ENCODE data around the gene GP9.
"Not testable (repeated sequence)": the region's sequence is repeated elsewhere in the genome, so short reads cannot be mapped to it uniquely, and the experiment has no call there.

Gene GP9

DNA sequence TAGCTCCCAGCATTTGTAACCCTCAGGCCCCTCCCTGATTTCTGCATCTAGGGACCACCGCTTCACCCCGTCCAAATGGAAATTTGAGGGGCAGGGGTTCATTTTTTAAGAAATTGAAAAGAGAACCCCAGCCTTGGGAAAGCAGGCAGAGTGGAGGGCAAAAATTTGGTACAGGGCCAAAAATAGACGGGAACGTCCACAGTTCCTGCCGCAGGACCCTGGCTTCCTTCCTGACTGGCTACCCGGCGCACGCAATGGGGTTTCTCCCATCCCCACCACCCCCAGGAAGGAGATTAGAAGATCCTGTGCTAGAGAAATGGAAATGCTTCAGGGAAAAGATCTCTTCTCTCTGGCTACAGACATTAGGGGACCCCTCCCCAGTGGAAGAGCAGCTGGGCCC, 20.9 kb downstream of the GP9 start:
- DNase-seq, result no peak

DNA sequence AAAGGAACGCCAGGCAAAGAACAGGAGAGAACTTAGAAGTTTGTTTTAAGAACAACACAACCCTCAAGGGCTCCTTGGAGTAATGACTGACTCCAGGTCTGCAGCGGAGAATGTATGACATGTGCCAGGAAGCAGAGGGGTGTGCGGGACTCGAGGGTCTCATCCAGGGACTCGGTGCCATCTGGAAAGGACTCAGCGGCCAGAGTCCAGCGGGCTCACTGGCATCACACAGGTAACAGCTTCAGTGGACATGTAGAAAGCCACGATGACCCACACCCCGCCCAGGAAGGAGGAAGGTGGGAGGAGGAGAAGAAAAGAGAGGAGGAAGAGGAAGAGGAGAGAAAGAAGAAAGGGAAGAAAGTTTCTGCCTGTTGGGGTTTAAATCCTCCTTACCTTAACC, 21.4 kb downstream of the GP9 start:
- no peak for DNase-seq

GRCh38 chr3:129084501-129084900, 23.9 kb downstream of the GP9 start:
- DNase-seq, result no peak

DNA sequence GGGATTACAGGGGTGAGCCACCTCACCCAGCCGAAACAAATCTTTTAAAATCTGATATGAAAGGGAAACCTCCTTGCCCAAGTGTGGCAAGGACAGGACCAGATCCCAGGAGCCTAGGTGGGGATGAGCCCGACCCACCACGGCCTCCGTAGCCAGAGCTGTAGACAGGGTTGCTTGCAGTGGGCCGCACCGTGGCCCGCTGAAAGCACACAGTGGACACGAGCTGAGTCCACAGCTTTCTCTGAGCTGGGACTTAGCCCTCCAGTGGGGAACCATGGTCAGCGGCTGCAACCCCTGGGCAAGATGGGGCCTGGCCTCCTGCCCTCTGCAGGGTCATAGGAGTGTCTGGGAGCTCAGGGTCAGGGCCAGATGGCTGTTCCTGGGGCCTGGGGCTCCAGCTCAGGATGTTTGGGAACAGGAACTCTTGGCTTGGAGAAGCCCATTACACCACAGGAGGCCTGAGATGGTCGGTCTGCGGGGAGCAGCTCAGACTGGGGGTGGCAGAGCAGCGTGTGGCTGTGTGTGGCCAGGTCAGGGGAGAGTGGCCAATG, 24.7 kb downstream of the GP9 start:
- no peak for DNase-seq

DNA sequence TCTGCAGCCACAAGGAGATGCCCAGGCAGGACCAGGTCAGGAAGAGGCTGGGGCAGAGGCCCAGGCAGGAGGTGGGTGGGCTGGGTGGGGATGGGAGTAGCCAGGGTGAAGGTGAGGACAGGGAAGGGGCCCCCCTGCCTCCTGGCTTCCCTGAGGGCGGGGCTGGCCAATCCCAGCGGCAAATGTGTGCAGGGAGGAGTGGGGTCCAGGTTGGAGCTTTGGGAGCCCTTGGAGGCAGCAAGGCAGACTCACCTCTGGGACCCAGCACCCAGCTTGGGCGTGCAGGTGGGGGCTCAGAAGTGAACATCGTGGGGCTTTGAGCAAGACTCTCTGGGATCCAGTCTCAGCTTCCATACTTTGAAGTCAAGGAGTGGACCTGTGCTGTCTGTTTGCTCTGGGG, 25.2 kb downstream of the GP9 start:
- no peak for DNase-seq

DNA sequence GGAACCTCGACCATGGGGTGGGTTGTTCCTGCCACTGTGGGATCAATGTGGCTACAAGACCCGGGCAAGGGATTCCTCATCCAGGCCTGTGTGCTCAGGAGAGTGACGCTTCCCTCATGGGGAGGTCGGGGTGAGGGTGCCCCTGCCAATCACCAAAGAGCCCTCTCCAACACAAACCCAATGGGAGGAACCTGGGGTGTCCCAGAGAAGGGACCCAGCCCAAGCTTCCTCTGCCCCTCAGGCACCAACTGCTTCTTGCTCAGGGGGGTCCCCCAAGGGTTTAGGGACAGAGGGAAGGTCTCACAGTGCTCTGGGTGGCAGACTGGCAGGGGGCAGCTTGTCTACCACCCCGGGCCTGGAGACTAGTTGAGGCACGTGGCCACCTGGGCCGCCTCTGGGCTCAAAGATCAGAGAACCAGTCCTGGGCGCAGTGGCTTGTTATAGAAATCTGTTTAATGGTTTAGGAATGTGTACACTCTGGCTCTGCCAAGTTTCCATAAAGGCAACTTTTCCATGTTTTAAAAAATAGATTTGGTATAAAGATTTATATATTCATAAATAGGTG, 26.6 kb downstream of the GP9 start:
- no peak for DNase-seq

DNA sequence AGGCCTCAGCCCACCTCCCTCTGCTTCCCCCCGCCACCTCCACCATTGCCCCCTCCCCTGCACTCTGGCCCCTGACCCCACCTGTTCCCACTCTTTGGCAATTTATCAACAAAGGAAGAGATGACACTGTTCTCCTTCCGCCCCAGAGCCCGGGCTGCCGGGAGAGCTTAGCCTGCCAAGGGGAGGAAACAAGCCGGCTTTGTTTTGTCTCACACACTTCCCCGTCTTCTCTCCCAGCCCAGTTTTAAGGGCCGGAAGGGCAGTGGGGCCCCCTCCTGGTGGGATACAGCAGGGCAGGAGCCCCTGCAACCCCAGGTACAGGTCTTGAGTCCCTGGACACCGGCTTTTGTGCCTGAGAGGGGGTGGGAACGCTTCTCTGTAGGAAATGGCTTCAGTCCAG, 27.3 kb downstream of the GP9 start:
- not testable (repeated sequence) for DNase-seq

DNA sequence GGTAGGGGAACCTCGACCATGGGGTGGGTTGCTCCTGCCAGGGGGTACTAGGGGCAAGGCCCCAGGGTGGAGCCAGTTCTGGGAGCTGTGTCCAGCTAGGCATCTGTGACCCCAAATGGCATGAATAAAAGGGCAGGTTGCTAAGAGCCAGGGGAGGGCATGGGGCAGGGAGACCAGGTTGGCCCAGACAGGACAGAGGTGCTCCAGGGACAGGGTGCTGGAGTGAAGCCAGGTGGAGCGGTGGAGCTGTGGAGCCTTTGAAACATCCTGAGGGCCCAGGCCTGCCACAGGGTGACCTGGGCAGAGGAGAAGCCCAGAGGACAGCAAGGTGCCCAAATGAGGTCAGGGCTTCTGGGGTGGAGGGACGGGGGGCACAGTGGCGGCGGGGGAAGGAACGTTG, 27.7 kb downstream of the GP9 start:
- not testable (repeated sequence) for DNase-seq

DNA sequence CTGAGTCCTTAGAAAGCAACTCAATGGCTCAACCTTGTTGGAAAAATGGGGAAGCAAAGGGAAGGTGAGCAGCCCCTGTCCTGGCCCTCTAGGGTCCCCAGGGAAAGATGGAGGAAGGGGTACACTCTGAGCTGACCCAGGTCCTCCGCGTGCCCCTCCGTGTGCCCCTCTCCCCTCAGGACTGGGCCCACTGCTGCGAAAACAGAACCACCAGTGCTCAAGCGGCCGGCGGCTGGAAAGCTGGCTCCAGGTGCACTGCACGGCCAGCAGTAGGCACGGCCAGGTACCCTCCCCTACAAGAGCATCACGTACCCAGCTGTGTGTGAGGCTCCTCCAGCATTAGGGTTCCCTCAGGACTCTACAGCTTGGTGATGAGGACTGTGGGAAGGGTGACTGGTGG, 34.7 kb downstream of the GP9 start:
- no peak for DNase-seq

DNA sequence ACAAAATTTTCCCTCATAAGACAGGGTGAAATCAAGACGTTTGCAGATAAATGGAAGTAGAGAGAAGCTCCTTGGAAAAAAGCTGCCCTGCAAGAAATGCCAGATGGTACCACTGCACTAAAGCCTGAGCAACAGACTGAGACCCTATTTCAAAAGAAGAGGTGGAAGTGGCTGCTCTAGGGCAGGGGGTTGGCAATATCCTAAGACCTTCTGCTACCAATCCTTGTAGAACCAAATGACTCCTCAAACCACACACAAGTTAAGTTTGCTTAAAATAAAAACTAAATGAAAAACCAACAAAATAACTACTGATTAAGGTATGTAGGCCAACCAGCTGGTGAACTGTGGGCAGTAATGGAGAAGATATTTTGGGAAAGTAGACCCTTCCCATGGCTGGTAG, 39.7 kb downstream of the GP9 start:
- DNase-seq, result no peak

- no peak for DNase-seq
Measured at GRCh38 chr3:129101370-129102138, 41.0 kb downstream of the GP9 start.

DNA sequence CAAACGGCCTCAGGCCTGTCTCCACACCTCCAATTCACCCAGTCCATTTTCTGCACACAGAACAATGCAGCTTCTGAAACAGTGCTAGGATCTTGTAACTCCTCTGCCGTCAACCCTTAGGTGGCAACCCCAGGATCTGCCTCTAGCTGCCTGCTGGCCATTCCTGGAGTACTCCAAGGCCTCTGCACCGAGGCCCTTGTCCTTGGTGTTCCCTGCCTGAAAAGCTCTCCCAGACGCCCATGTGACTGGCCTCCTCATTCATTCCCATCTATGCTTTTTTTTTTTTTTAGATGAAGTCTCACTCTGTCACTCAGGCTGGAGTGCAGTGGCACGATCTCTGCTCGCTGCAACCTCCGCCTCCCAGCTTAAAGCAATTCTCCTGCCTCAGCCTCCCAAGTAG, 42.7 kb downstream of the GP9 start:
- DNase-seq, result no peak

GRCh38 chr3:129104051-129104450, 43.5 kb downstream of the GP9 start:
- DNase-seq, result no peak

DNA sequence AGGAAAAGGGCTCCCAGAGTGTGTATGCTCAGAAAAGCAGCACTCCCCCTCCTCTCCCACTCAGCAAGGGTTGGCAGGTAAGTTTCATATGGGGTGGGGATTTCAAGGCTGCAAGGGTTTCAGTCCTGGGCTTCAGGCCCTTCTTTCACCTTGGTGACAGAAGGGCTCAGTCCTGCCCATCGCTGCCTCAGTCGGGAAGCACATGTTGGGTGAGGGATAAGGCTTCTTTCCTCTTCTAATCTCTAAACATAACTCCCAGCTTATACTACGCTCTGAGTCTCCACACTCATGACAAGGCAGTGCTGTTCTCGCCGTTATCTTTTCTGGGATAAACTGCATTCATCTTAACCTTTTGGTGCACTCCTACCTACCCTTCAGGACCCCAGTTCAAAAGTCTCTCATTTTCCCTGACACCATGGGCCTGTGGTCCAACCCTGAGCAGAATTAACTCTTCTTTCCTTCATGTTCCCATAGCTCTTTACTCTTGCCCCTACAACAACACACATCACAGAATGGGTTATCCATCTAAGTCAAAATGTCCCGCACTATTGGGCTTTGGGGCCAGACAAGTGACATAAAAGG, 44.0 kb downstream of the GP9 start:
- no peak for DNase-seq

DNA sequence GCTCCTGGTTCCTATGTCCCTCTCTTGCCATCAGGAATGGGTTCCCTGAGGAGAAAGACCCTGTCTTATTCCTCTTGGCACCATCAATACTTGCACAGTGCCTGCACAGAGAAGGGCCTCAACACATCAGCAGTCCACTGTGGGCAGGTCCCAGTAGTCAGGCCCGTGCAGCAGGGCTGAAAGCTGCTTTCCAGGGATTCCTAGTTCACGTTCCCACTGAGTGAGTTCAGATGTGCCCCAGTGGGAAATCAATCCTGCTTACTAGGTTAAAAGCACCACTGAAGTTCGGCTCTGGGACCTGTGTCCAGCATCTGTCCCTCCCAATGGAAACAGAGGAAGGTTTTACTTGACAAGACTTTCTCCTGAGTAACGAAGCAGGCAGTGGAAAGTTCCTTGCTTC, 45.3 kb downstream of the GP9 start:
- DNase-seq, result no peak

DNA sequence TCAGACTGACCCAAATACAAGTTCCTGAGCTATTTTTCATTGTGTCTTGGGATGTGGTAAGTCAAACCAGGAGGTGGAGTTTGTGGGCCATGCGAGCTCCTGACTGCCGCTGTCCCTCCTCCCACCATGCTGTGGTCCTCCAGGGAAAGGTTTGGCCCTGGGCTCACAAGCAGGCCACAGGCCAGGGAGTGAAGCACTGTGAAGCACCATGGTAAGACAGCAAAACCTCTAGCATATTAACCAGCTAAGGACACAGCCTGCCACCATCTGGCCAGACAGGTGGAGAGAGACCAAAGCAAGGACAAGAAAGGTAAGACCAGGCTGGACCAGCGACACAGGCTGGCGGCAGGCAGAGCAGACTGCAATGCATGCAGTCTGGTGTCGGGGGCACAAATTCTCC, 45.7 kb downstream of the GP9 start:
- no peak for DNase-seq

DNA sequence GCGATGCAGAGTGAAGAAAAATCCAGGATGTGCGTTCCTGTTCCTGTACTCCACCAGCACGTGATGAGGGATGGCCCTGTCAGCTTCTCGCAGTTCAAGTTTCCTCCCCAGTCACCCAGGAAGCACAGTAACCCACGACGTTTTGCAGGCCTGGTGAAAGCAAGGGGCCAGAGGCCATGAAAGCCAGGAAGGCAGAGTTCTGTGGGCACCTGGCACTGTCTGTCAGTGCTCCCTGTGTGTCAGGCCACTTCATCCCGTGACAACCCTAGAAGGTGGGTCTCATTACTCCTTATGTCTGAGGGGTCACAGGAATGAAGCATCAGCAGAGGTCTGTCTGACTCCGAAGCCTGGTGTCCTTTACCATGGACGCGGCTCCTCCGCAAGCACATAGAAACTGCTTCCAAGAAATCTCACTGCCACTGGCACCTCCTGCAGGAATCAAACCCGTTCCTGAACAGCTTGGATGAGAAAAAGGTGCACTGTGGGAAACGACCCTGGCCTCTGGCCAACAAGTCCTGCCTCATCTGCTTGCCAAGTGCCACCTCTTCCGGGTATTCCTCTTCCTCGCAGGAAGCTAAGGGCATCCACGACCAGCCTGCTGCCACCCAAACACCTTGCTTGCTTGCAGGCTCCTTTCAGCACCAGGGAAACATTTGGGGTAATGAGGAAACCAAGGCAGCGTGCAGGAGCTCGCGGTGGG, 46.4 kb downstream of the GP9 start:
- no peak for DNase-seq

GRCh38 chr3:129107793-129108192, 47.2 kb downstream of the GP9 start:
- DNase-seq, result no peak

DNA sequence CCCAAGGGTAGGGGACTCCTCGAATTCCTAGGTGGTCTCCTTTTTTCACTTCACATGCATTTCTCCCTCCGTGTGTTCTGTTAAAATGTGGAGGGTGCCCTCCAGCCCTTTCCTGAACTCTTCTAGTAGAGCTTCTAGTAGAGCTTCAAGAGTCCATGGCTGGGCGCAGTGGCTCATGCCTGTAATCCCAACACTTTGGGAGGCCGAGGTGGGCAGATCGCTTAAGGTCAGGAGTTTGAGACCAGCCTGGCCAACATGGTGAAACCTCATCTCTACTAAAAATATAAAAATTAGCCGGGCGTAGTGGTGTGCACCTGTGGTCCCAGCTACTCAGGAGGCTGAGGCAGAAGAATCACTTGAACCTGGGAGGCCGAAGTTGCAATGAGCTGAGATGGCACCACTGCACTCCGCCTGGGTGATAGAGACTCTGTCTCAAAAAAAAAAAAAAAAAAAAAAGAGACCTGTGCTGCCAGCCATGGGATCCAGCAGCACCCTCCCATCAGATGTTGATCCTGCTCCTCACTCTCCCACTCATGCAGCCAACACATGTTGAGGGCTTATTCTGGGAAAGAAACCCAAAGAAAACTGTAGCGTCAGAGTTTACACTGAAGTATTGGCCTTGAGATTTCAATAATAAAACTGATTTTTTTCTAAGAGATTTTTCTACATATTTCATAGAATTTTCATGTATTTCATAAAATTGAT, 50.6 kb downstream of the GP9 start:
- not testable (repeated sequence) for DNase-seq
